Keratinocyte (primary cell): ENCODE measurements around the gene PCGF2. TPM values are rescaled to one million over a fixed set of nuclear protein-coding genes. Genes with fewer than 3 reads are reported as not detected.

Source experiments
- DNase-seq: peaks from one replicate; pipeline ENCODE4 v3.0.0-alpha.2; 2011; ENCODE audit warnings: low read depth, missing footprints, low spot score
- FAIRE-seq: peaks from 2 replicates; lab custom pipeline; 2011; peaks lifted over from hg19 to GRCh38; lab: Jason Lieb, UNC
- H2AFZ ChIP-seq: 2 replicates; pipeline ENCODE4 v1.6.0; 2012; ENCODE audit warnings: low read length, control low read depth, inconsistent platforms; ENCODE audit not compliant: control insufficient read depth
- H3K27ac ChIP-seq: 2 replicates; pipeline ENCODE4 v1.5.1; 2011; ENCODE audit warnings: low read length; ENCODE audit not compliant: control insufficient read depth, insufficient read depth
- H3K27me3 ChIP-seq: 3 replicates; pipeline ENCODE4 v1.6.0; 2011; ENCODE audit warnings: low read length; ENCODE audit not compliant: control insufficient read depth, insufficient read depth; ENCODE audit errors: extremely low read depth
- H3K36me3 ChIP-seq, 2 experiments: 2 replicates in 1 of 2; 3 replicates in 1 of 2; pipeline ENCODE4 v1.5.1; 2011; ENCODE audit warnings: low read length in 2 of 2, mild to moderate bottlenecking in 1 of 2; ENCODE audit not compliant: control insufficient read depth in 2 of 2, insufficient read depth in 2 of 2; ENCODE audit errors: extremely low read depth in 1 of 2
- H3K4me1 ChIP-seq: 3 replicates; pipeline ENCODE4 v1.5.1; 2011; ENCODE audit warnings: low read length; ENCODE audit not compliant: control insufficient read depth, insufficient read depth; ENCODE audit errors: extremely low read depth
- H3K4me2 ChIP-seq: 3 replicates; pipeline ENCODE4 v1.6.0; 2011; ENCODE audit warnings: low read depth, low read length; ENCODE audit not compliant: control insufficient read depth, insufficient read depth; ENCODE audit errors: extremely low read depth
- H3K4me3 ChIP-seq, 3 experiments: fragments of 200-600 bp in 1 of 3; sonication (generic) in 1 of 3; 2 replicates in 2 of 3; 3 replicates in 1 of 3; pipeline ENCODE4 v1.5.1; 2011 to 2016; ENCODE audit warnings: low read length in 3 of 3, mild to moderate bottlenecking in 3 of 3, control low read depth in 2 of 3, inconsistent platforms in 1 of 3, low read depth in 1 of 3, mixed read lengths in 1 of 3, mixed run types in 1 of 3, moderate library complexity in 1 of 3; ENCODE audit not compliant: control insufficient read depth in 2 of 3, insufficient read depth in 2 of 3; ENCODE audit errors: extremely low read depth in 1 of 3
- H3K79me2 ChIP-seq: 2 replicates; pipeline ENCODE4 v1.6.0; 2012; ENCODE audit warnings: low read length; ENCODE audit not compliant: control insufficient read depth, insufficient read depth
- H3K9ac ChIP-seq: 3 replicates; pipeline ENCODE4 v1.6.0; 2011; ENCODE audit warnings: low read length; ENCODE audit not compliant: control insufficient read depth, insufficient read depth; ENCODE audit errors: extremely low read depth
- H3K9me1 ChIP-seq: 3 replicates; pipeline ENCODE4 v1.6.0; 2011; ENCODE audit warnings: low read length; ENCODE audit not compliant: control insufficient read depth, insufficient read depth; ENCODE audit errors: extremely low read depth
- H3K9me3 ChIP-seq: 2 replicates; pipeline ENCODE4 v1.5.1; 2012; ENCODE audit warnings: low read depth, low read length; ENCODE audit not compliant: control insufficient read depth
- H4K20me1 ChIP-seq: 3 replicates; pipeline ENCODE4 v1.6.0; 2011; ENCODE audit warnings: low read length; ENCODE audit not compliant: control insufficient read depth, insufficient read depth; ENCODE audit errors: extremely low read depth
- EZH2 ChIP-seq: IDR thresholded peaks from one replicate; pipeline ENCODE4 v1.6.1; 2012; ENCODE audit warnings: inconsistent platforms, mild to moderate bottlenecking, low read length, moderate library complexity
- dilution Hi-C: fragments of 300-500 bp; cut with MboI; formaldehyde crosslinking; loops from one replicate; pipeline ENCODE4 v1.7.0; 2020; ENCODE audit warnings: low sequenced_read_pairs; ENCODE audit not compliant: extremely low pct_ligation_motif_present
- polyA plus RNA-seq, 5 experiments: library from polyadenylated mRNA; depleted of rRNA in 3 of 5; stranded (reverse) in 3 of 5; stranded (forward) in 1 of 5; unstranded in 1 of 5; fragments of >200 nt; gene quantifications; 1 replicate in 1 of 5; 2 replicates in 3 of 5; 3 replicates in 1 of 5; pipeline versions ENCODE4 v1.2.1 to v1.2.3, GENCODE V29; 2011 to 2012; ENCODE audit warnings: missing spikeins in 2 of 5, low read depth in 1 of 5, low replicate concordance in 1 of 5
- TF ChIP-seq, protein P1 (sequence below), 3 experiments: IDR thresholded peaks in 1 of 3; conservative IDR thresholded peaks in 1 of 3; optimal IDR thresholded peaks in 1 of 3; 2 replicates in 2 of 3; 3 replicates in 1 of 3; pipeline versions ENCODE3 to v1.5.1; 2011; ENCODE audit warnings: low read length in 3 of 3, mild to moderate bottlenecking in 3 of 3, moderate library complexity in 2 of 3, control low read depth in 1 of 3, inconsistent platforms in 1 of 3; ENCODE audit not compliant: insufficient read depth in 2 of 3; ENCODE audit errors: extremely low read depth in 1 of 3

Gene PCGF2
- polyA plus RNA-seq, 1 donor (not counting 4 experiments of a cell fraction or from before 2014, with no cell fraction given) = 4.1 TPM

DNA sequence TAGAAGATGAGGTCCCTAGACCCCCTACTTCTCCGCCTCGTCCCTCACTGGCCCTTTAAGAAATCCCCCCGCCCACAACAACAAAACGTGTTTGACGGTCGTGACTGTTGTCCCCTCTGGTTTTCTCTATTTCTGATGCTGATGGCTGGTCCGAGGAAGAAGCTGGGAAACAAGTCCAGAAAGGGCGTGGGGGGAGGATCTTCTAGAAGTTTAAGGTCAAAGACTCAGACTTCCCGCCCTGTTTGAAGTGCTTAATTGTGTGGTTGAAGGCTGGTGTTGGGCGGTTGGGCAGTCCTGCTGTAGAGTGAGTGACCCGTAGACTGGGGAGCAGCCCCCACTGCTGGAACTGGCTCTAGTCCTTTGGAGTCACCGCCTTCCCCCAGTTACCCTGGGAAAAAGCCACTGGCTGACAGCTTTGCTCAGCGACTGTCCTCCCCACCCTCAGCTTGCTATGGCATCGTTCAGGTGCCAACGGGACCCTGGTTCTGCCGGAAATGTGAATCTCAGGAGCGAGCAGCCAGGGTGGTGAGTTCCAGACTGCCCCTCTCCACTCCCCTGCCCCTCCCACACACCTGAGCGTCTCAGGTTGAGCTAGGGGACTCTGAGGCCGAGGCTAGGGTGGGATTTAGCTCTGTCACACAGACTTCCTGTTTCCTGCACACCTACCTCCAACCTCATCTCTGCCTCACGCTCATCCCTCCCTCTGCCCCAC is 41.5 kb downstream of the PCGF2 start:
- Histone ChIP-seq H3K9ac (peak overlapping the region; percentile 76), H4K20me1 (no peaks in the 10 kb centered on the region), H3K9me3 (no peaks in the 10 kb centered on the region), H3K4me2 (peak overlapping the region; percentile 91), H2AFZ (no peak overlapping the region), H3K4me1 (peaks cover 25% of the 10 kb centered on the region), H3K27me3 (no peaks in the 10 kb centered on the region), H3K79me2 (no peaks in the 10 kb centered on the region), H3K4me3 (peak overlapping the region; percentile 63 to 88 (median 84)), H3K27ac (peak overlapping the region; percentile 33), H3K9me1 (no peaks in the 10 kb centered on the region), H3K36me3 (peaks cover 2 to 9% of the 10 kb centered on the region in 2 experiments)
- TF ChIP-seq, protein P1, sequence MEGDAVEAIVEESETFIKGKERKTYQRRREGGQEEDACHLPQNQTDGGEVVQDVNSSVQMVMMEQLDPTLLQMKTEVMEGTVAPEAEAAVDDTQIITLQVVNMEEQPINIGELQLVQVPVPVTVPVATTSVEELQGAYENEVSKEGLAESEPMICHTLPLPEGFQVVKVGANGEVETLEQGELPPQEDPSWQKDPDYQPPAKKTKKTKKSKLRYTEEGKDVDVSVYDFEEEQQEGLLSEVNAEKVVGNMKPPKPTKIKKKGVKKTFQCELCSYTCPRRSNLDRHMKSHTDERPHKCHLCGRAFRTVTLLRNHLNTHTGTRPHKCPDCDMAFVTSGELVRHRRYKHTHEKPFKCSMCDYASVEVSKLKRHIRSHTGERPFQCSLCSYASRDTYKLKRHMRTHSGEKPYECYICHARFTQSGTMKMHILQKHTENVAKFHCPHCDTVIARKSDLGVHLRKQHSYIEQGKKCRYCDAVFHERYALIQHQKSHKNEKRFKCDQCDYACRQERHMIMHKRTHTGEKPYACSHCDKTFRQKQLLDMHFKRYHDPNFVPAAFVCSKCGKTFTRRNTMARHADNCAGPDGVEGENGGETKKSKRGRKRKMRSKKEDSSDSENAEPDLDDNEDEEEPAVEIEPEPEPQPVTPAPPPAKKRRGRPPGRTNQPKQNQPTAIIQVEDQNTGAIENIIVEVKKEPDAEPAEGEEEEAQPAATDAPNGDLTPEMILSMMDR (optimal IDR thresholded peaks at IDR 0.05 in 1 of 3, IDR thresholded peaks at IDR 0.05 in 1 of 3, conservative IDR thresholded peaks at IDR 0.05 in 1 of 3; ENCODE audit: extremely low read depth in 1 of 3, insufficient read depth in 2 of 3, low read length in 3 of 3) = no peak
- TF ChIP-seq EZH2 = no peak
- FAIRE-seq (no peak), DNase-seq (no peak)
- dilution Hi-C loops = no loop called here

DNA sequence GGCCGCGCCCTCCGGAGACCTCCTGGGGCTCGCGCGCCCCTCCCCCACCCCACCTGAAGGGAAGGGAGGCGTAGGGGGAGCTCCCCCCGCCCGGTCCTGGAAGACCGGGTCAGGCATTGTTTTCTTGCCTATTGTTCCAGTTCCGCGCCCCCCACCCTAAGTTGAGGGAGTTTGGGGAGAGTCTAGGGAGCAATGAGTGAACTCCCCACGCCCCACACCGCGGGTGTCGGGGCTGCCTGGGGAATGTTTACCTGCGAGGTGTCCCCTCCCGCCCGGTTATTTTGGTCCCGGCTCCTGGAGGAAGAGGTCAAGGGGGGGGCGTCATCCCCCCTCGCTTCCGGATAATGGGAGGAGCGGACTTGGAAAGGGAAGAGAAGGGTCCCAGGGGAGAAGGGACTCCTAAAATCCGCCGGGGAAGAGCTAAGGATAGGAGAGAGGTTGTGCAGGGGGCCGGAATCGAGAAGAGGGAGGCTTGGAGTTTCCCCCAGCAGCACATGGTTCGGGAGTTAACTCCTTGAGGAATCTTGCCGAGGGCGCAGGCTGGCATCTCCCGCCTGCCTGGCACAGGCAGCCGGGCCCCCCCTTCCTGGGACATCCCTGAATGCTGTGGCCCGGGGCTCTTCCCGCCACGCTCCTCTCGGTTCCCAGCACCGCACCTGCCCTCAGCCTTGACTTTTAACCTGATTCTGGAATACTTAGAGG is 42.2 kb downstream of the PCGF2 start:
- dilution Hi-C loops = no loop called here
- Histone ChIP-seq H3K4me3 (peak overlapping the region; percentile 63 to 88 (median 84)), H3K9ac (peak overlapping the region; percentile 76), H3K36me3 (peaks cover 0 to 7% of the 10 kb centered on the region in 2 experiments), H3K9me1 (no peaks in the 10 kb centered on the region), H2AFZ (peak overlapping the region; percentile 53), H3K4me2 (peak overlapping the region; percentile 91), H3K9me3 (no peaks in the 10 kb centered on the region), H3K27ac (peak overlapping the region; percentile 40), H3K79me2 (no peaks in the 10 kb centered on the region), H3K4me1 (peaks cover 32% of the 10 kb centered on the region), H4K20me1 (no peaks in the 10 kb centered on the region), H3K27me3 (no peaks in the 10 kb centered on the region)
- FAIRE-seq (no peak), DNase-seq (no peak)
- TF ChIP-seq, protein P1 (optimal IDR thresholded peaks at IDR 0.05 in 1 of 3, IDR thresholded peaks at IDR 0.05 in 1 of 3, conservative IDR thresholded peaks at IDR 0.05 in 1 of 3; ENCODE audit: extremely low read depth in 1 of 3, insufficient read depth in 2 of 3, low read length in 3 of 3) = no peak
- TF ChIP-seq EZH2 = no peak
